Trophoblast cell (in vitro differentiated cells and primary cell): Measurements from ENCODE around the gene MEF2A. TPM values are rescaled to one million over a fixed set of nuclear protein-coding genes. Genes with fewer than 3 reads are reported as not detected.
"Not testable (repeated sequence)": the region's sequence is repeated elsewhere in the genome, so short reads cannot be mapped to it uniquely, and the experiment has no call there.

Experiments
- DNase-seq, 2 donors: peaks; one replicate each; pipeline ENCODE4 v3.0.0-alpha.2; 2016
- H2AFZ ChIP-seq: 2 replicates; pipeline ENCODE4 v1.6.1; 2013; ENCODE audit warnings: low read length, moderate library complexity, mild to moderate bottlenecking; ENCODE audit not compliant: insufficient read depth, poor library complexity
- H2AK5ac ChIP-seq: 2 replicates; pipeline ENCODE4 v1.6.1; 2013; ENCODE audit warnings: mild to moderate bottlenecking, low read length
- H2BK120ac ChIP-seq: 2 replicates; pipeline ENCODE4 v1.6.1; 2013; ENCODE audit warnings: low read length, mild to moderate bottlenecking, moderate library complexity; ENCODE audit not compliant: insufficient read depth, poor library complexity
- H2BK12ac ChIP-seq: 2 replicates; pipeline ENCODE4 v1.6.1; 2013; ENCODE audit warnings: mild to moderate bottlenecking, low read length, moderate library complexity
- H2BK5ac ChIP-seq: 2 replicates; pipeline ENCODE4 v1.6.1; 2013; ENCODE audit warnings: low read length, low read depth, moderate library complexity, mild to moderate bottlenecking; ENCODE audit not compliant: poor library complexity
- H3K14ac ChIP-seq: 2 replicates; pipeline ENCODE4 v1.6.1; 2013; ENCODE audit warnings: mild to moderate bottlenecking, low read length
- H3K18ac ChIP-seq: 2 replicates; pipeline ENCODE4 v1.6.1; 2013; ENCODE audit warnings: mild to moderate bottlenecking, low read length
- H3K23ac ChIP-seq: 2 replicates; pipeline ENCODE4 v1.6.1; 2013; ENCODE audit warnings: low read length
- H3K27ac ChIP-seq: 2 replicates; pipeline ENCODE4 v1.5.1; 2013; ENCODE audit warnings: low read depth, mild to moderate bottlenecking, inconsistent platforms, low read length, moderate library complexity
- H3K27me3 ChIP-seq: 2 replicates; pipeline ENCODE4 v1.6.1; 2013; ENCODE audit warnings: inconsistent platforms, mild to moderate bottlenecking, low read length, moderate library complexity; ENCODE audit not compliant: insufficient read depth
- H3K36me3 ChIP-seq, 2 experiments: 1 replicate in 1 of 2; 2 replicates in 1 of 2; pipeline ENCODE4 v1.6.1; 2013; ENCODE audit warnings: low read length in 2 of 2, mild to moderate bottlenecking in 2 of 2, moderate library complexity in 1 of 2; ENCODE audit not compliant: insufficient read depth in 2 of 2, control insufficient read depth in 1 of 2
- H3K4ac ChIP-seq: 2 replicates; pipeline ENCODE4 v1.6.1; 2013; ENCODE audit warnings: low read depth, mild to moderate bottlenecking, low read length, moderate library complexity
- H3K4me1 ChIP-seq, 2 experiments: 1 replicate in 1 of 2; 2 replicates in 1 of 2; pipeline ENCODE4 v1.6.1; 2013; ENCODE audit warnings: low read length in 2 of 2, mild to moderate bottlenecking in 2 of 2, moderate library complexity in 1 of 2; ENCODE audit not compliant: insufficient read depth in 2 of 2, control insufficient read depth in 1 of 2
- H3K4me2 ChIP-seq: 2 replicates; pipeline ENCODE4 v1.6.1; 2013; ENCODE audit warnings: inconsistent platforms, mild to moderate bottlenecking, low read length, moderate library complexity
- H3K4me3 ChIP-seq: 2 replicates; pipeline ENCODE4 v1.5.1; 2013; ENCODE audit warnings: mild to moderate bottlenecking, low read depth, low read length, inconsistent platforms
- H3K79me1 ChIP-seq: one replicate; pipeline ENCODE4 v1.6.1; 2013; ENCODE audit warnings: low read length
- H3K79me2 ChIP-seq: 2 replicates; pipeline ENCODE4 v1.6.1; 2013; ENCODE audit warnings: low read length, mild to moderate bottlenecking; ENCODE audit not compliant: control insufficient read depth, insufficient read depth, poor library complexity
- H3K9ac ChIP-seq: 2 replicates; pipeline ENCODE4 v1.6.1; 2013; ENCODE audit warnings: mild to moderate bottlenecking, low read length
- H3K9me3 ChIP-seq: 2 replicates; pipeline ENCODE4 v1.6.1; 2013; ENCODE audit warnings: low read depth, mild to moderate bottlenecking, control low read depth, inconsistent platforms, low read length; ENCODE audit not compliant: insufficient read depth
- H4K12ac ChIP-seq: 2 replicates; pipeline ENCODE4 v1.6.1; 2013; ENCODE audit warnings: low read depth, mild to moderate bottlenecking, low read length, moderate library complexity
- H4K8ac ChIP-seq: 2 replicates; pipeline ENCODE4 v1.6.1; 2013; ENCODE audit warnings: low read depth, mild to moderate bottlenecking, low read length, moderate library complexity
- H4K91ac ChIP-seq: one replicate; pipeline ENCODE4 v1.6.1; 2013; ENCODE audit warnings: low read depth, mild to moderate bottlenecking, low read length, moderate library complexity
- WGBS: extraction: QIAGEN DNeasy Blood & Tissue Kit; methylation state at CpG from one replicate; pipeline ENCODE4 v1.1.7; 2013; ENCODE audit warnings: missing lambda C conversion rate; ENCODE audit not compliant: insufficient read length, insufficient coverage; ENCODE audit errors: extremely low coverage; 5-methylcytosine and 5-hydroxymethylcytosine counted together
- polyA plus RNA-seq: library from polyadenylated mRNA; stranded (reverse); fragments of 200-250 nt; gene quantifications from 2 replicates; pipeline ENCODE4 v1.2.3, GENCODE V29; 2013

The MEF2A gene
- polyA plus RNA-seq, result 12.2 and 12.6 TPM in 2 replicates

GRCh38 chr15:99565299-99566156 is at the start of gene MEF2A:
Gene MEF2A (plus strand): TSS chr15:99565984. CDS start chr15:99633120, 67,136 bp downstream.
- WGBS, result no CpG with 5 or more reads among the region's 101 CpGs

GRCh38 chr15:99518191-99518590 is 47.6 kb upstream of the MEF2A start:
- Histone ChIP-seq H3K9me3 (peaks cover 2% of the 10 kb centered on the region), H2BK5ac (no peak overlapping the region), H3K23ac (no peak overlapping the region), H4K91ac (no peak overlapping the region), H2AFZ (no peak overlapping the region), H3K27me3 (no peaks in the 10 kb centered on the region), H2AK5ac (no peak overlapping the region), H3K14ac (no peak overlapping the region), H4K12ac (no peak overlapping the region), H3K79me2 (no peaks in the 10 kb centered on the region), H3K4me2 (no peak overlapping the region), H3K27ac (no peak overlapping the region), H3K4me1 (no peaks in the 10 kb centered on the region), H2BK12ac (no peak overlapping the region), H3K4ac (no peak overlapping the region), H2BK120ac (no peak overlapping the region), H3K9ac (no peak overlapping the region), H3K36me3 (no peaks in the 10 kb centered on the region), H3K18ac (no peak overlapping the region), H3K79me1 (no peaks in the 10 kb centered on the region), H3K4me3 (no peak overlapping the region), H4K8ac (no peak overlapping the region)
- DNase-seq, result peak; percentile 54 to 79
- no CpG with 5 or more reads among the region's 4 CpGs for WGBS

More at GRCh38 chr15:99565299-99566156, at the start of gene MEF2A:
- Histone ChIP-seq H3K9me3 (no peaks in the 10 kb centered on the region), H3K4ac (peak within 1 kb of the TSS; percentile 93), H3K14ac (peak within 1 kb of the TSS; percentile 97), H2BK12ac (peak within 1 kb of the TSS; percentile 74), H3K4me1 (peaks cover 1 to 2% of the 10 kb centered on the region in 2 experiments), H3K27ac (peak within 1 kb of the TSS; percentile 82), H3K18ac (peak within 1 kb of the TSS; percentile 99), H2BK120ac (peak within 1 kb of the TSS; percentile 96), H3K4me3 (peak within 1 kb of the TSS; percentile 96), H3K23ac (no peak within 1 kb of the TSS), H3K36me3 (no peaks in the 10 kb centered on the region), H2AFZ (peak within 1 kb of the TSS; percentile 97), H2AK5ac (peak within 1 kb of the TSS; percentile 84), H3K79me2 (peaks cover 9% of the 10 kb centered on the region), H2BK5ac (peak within 1 kb of the TSS; percentile 98), H3K4me2 (peak within 1 kb of the TSS; percentile 97), H3K79me1 (peaks cover 15% of the 10 kb centered on the region), H4K91ac (peak within 1 kb of the TSS; percentile 98), H4K8ac (peak within 1 kb of the TSS; percentile 99), H4K12ac (peak within 1 kb of the TSS; percentile 95), H3K27me3 (no peaks in the 10 kb centered on the region), H3K9ac (peak within 1 kb of the TSS; percentile 98)
- DNase-seq, result peak; percentile 90 to 96

GRCh38 chr15:99519366-99519765 is 46.4 kb upstream of the MEF2A start:
- not testable (repeated sequence) for H3K27me3 ChIP-seq, H2AK5ac ChIP-seq, H2AFZ ChIP-seq, H3K18ac ChIP-seq, H2BK5ac ChIP-seq, H3K4me2 ChIP-seq, H3K4me1 ChIP-seq, H4K12ac ChIP-seq, H3K4ac ChIP-seq, H3K9ac ChIP-seq, H3K79me2 ChIP-seq, H3K27ac ChIP-seq, H3K14ac ChIP-seq, H3K9me3 ChIP-seq, H3K36me3 ChIP-seq, H3K79me1 ChIP-seq, H2BK120ac ChIP-seq, H3K23ac ChIP-seq, H4K91ac ChIP-seq, H3K4me3 ChIP-seq, H4K8ac ChIP-seq, H2BK12ac ChIP-seq
- peak; percentile 63 to 75 for DNase-seq
- no CpG with 5 or more reads among the region's 1 CpG for WGBS

- no peaks in the 10 kb centered on the region for H3K79me1 ChIP-seq
- no peak overlapping the region for H3K4ac ChIP-seq
- no peaks in the 10 kb centered on the region for H3K36me3 ChIP-seq
- no peak overlapping the region for H3K4me3 ChIP-seq
- H4K91ac ChIP-seq, result no peak overlapping the region
- no peak for DNase-seq
- H3K79me2 ChIP-seq, result no peaks in the 10 kb centered on the region
- H3K18ac ChIP-seq, result no peak overlapping the region
- H4K8ac ChIP-seq, result no peak overlapping the region
- no peaks in the 10 kb centered on the region for H3K9me3 ChIP-seq
- no peak overlapping the region for H2BK12ac ChIP-seq
- no peak overlapping the region for H4K12ac ChIP-seq
- no peak overlapping the region for H3K14ac ChIP-seq
- H3K27me3 ChIP-seq, result no peaks in the 10 kb centered on the region
- H2BK120ac ChIP-seq, result no peak overlapping the region
- H3K23ac ChIP-seq, result no peak overlapping the region
- H3K4me2 ChIP-seq, result no peak overlapping the region
- no peak overlapping the region for H2AK5ac ChIP-seq
- H3K4me1 ChIP-seq, result no peaks in the 10 kb centered on the region
- WGBS, result no CpG with 5 or more reads among the region's 4 CpGs
- no peak overlapping the region for H3K27ac ChIP-seq
- H3K9ac ChIP-seq, result no peak overlapping the region
- H2AFZ ChIP-seq, result no peak overlapping the region
- H2BK5ac ChIP-seq, result no peak overlapping the region
These were observed 43.5 kb upstream of the MEF2A start for GRCh38 chr15:99522288-99522687.
